NCI-H2029 (cell line): ENCODE measurements around the gene NUDT6.

Source experiments
- DNase-seq: peaks from one replicate; lab custom pipeline; 2025; lab: John Stamatoyannopoulos, UW

NUDT6 gene

DNA sequence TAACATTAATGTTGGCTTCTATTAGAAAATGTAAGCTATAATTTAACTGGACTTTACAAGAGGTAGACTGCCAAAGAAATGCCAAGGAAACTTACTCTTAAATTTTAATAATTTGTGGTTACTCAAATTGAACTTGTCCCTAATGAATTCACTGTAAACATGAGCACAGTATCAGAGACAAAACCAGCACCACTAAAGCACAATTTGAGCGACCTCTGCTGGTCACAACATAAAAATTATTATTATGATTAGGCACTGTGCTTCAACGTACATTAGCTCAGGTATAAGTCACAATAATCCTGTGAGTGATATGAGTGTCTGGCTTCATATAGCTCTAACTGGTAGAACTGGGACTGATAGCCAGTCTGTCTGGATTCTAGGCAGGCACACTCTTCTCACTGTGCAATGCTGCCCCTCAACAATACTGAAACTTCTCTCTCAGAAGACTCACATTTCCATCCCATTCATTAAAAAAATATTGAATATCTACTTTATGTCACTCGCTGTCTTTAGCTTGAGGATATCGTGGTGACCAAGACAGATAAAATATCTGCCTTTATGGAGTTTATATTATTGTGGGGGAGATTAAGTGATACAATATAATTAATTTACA is 8.0 kb downstream of the NUDT6 start:
- DNase-seq: no peak

- DNase-seq: no peak
These were observed 9.4 kb downstream of the NUDT6 start for GRCh38 chr4:122912810-122913575.

GRCh38 chr4:122911588-122911987 is 10.8 kb downstream of the NUDT6 start:
- DNase-seq: no peak

DNA sequence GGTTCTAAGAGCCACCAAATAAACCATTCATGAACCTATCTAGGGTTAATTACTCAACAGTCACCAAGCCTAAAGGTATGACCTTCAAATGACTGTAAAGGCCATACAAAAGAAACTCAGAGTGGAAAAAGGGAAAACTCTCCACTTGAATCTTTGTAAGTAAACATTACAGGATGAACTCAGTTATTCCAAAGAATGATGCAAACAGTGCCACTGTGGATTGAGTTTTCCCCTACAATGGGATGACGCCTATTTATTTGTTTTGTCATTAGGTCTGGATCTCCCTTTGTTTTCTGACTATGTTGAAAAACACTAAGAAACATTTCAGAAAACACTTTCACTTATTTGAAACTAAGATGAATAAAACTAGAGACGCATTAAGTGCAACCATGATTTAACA is 12.7 kb downstream of the NUDT6 start:
- no peak for DNase-seq

- DNase-seq: no peak
These were observed 14.2 kb downstream of the NUDT6 start for GRCh38 chr4:122908223-122908622.

DNA sequence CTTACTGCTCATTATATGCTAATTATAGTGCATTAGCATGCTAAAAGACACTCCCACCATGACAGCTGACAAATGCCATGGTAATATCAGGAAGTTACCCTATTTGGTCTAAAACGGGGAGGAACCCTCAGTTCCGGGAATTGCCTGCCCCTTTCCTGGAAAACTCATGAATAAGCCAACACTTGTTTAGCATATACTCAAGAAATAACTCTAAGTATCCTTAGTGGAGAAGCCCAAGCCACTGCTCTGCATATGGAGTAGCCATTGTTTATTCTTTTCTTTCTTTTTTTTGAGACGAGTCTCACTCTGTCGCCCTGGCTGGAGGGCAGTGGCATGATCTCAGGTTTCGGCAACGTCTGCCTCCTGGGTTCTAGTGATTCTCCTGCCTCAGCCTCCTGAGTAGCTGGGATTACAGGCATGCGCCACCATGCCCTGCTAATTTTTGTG is 15.5 kb downstream of the NUDT6 start:
- no peak for DNase-seq

DNA sequence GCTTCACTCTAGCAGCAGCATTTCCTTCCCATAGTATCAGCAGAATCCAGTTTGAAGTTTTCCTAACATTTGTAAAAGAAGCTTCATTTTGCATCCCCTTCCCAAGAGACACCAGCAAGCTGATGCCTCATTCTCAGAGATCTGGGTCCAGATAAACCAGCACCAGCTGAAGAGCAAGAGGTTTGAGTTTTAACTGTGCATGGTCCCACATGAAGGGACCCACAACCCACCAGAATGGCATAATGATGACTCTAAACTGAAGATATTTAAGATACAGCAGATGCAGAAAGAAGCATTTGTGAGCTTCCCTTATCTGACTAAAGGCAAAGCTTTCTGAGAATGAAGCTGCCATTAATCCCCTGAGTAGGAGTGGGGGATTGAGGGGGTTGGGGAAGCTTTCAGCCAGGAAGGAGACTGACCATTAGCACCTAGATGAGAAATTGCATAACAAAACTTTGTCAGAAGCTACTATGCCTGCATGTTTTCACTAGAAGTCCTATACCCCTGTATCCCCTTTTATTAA is 18.6 kb downstream of the NUDT6 start:
- no peak for DNase-seq

DNA sequence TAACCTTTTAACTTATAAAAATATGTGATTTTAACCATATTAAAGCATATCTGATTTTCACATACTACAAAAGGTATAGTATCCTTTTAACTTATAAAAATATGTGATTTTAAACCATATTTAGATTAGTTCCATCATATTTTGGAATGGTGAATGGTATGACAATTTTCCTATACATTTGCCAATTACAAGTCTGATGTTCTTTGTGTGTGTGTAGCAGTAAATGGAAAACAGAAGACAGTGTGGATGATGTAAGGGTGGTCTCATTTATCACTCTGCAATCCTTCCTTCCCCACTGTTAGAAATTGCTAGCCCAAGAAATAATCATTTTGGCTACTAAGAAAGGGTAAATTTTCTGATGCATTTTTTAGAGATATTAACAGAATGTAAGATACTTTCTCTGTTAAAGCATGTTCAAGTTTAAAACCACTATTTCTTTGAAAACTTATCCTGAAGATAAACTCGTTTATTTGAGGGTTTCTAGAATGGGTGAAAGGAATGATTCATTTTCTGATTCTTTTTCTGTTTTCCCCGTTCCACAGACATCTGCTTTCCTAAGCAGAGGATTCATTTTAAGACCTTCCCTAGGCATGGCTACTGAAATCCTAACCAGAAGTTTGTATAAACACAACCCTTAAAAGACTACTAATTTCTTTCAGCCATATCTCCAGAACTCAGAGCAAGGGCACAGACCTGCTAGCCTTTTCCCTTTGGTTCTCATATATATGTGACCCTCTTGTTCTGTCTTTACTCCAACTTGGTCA is 21.0 kb downstream of the NUDT6 start:
- DNase-seq: no peak

- no peak for DNase-seq
These were observed 22.1 kb downstream of the NUDT6 start for GRCh38 chr4:122900314-122900713.

DNA sequence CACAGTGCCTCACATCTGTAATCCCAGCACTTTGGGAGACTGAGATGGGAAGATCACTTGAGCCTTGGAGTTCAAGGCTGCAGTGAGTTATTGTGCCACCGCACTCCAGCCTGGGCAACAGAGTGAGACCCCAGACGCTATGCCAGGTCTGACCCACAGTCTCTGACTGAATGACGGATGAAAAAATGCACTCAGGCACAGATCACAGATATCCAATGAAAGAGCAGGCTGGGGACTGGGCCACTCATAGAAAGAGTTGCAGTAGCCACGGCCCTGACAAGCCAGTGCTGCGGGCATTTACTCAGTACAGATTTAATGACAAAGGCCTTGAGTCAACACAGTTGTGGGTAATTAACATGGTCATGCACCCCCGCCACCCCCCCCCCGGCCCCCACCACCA is 22.7 kb downstream of the NUDT6 start:
- DNase-seq: no peak

DNA sequence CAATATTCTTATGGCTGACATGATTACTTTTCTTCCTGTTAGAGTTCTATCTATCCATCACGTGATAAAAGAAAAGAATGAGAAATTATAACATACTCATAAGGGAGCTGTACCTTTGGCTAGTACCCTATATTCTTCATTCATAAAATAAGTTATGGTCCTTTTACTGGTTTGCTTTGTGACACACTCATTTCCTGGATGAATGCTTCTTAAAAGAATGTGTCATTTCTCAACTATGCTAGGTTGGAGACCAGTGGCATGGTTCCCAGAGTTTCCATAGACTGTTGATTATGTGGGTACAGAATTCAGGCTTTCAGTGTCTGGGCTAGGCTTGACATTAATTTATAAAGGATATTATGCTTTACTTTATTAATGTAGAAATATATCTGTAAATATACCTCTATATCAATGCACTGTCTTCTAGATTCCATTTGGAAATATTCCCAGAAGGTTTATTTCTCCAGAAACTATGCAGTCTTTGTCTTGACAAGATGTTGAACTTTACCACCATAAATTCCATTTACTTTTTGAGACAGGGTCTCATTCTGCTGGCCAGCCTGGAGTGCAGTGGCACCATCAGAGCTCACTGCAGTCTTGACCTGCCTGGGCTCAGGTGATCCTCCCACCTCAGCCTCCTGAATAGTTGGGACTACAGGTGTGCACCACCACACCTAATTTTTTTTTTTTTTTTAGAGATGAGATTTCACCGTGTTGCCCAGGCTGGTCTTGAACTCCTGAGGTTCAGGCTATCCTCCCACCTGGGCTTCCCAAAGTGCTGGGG is 23.8 kb downstream of the NUDT6 start:
- no peak for DNase-seq

DNA sequence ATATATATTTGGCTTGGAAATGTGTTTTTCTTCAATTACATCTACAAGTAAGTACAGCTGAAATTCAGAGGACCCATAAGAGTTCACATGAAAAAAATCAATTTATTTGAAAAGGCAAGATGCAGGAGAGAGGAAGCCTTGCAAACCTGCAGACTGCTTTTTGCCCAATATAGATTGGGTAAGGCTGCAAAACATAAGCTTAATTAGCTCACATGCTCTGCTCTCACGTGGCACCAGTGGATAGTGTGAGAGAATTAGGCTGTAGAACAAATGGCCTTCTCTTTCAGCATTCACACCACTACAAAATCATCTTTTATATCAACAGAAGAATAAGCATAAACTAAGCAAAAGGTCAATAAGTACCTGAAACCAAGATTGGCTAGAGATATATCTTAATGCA is 26.1 kb downstream of the NUDT6 start:
- DNase-seq: no peak

GRCh38 chr4:122895336-122895995 is 26.9 kb downstream of the NUDT6 start:
- DNase-seq: no peak

GRCh38 chr4:122894827-122895226 is 27.6 kb downstream of the NUDT6 start:
- DNase-seq: no peak

- no peak for DNase-seq
These were observed 32.1 kb downstream of the NUDT6 start for GRCh38 chr4:122890147-122890795.

- DNase-seq: no peak
These were observed 32.7 kb downstream of the NUDT6 start for GRCh38 chr4:122889726-122890125.

- no peak for DNase-seq
These were observed 37.9 kb downstream of the NUDT6 start for GRCh38 chr4:122884499-122884898.

DNA sequence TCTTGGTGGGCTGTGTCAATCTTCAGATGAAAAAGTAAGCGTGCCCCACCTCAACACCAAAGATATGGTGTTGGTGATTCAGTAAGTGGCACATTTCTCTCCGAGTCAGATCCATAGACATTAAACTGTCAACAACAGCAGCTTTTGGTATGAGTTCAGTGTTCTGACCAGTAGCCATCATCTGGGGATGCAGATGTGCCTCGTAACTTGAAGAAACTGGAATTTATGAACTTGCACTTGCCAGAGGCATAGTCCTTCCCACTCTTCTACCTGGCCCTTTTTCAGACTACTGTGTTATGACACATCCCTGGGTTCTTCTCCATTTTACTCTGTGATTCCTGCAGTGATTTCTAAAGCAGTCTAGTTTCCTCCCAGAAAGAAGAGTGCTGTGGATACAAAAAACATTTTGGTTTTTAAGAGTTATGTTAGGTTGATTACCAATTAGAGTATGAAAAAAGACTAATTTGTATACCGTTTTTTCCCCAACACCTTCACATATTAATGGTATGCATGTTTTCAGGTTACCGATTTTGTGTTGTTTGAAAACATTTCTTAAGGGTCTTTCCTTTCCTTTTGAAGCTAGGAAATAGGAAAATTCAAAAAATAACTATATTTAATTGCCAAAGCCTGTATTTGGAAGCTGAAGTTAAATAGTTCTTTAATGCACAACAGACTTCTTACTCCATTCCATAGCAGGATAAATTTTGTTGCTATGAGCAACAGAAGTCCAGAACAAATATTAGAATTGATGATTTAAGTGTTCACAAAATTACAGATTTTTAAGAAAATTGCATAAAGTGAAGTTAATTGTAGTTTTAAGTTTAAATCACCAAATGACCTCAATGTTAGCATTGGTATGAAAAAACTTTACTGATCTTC is 39.3 kb downstream of the NUDT6 start:
- no peak for DNase-seq

GRCh38 chr4:122879001-122879400 is 43.4 kb downstream of the NUDT6 start:
- no peak for DNase-seq

DNA sequence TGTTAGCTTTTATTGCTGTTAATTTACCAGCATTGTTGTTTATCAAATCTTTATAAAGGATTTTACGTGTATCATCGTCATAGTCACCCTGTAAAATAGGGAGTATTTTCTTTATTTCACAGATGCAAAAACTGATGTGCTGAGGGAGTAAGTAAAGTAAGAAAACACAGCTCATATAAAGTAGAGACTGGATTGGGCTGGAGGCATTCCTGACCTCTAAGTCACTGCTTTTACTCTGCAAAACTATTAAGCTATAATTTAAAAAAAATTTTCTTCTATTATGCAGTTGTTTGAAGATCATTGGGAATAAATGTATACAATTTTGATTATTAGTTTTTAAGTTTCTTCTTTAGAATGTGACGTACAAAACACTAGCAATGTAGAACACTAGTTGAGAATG is 45.9 kb downstream of the NUDT6 start:
- no peak for DNase-seq
